Measurements from ENCODE around the gene PITPNC1. TPM values are rescaled to one million over a fixed set of nuclear protein-coding genes. Genes with fewer than 3 reads are reported as not detected.

The PITPNC1 gene
- total RNA-seq, 1 experiment from 2014 or later = 35.5 TPM

GRCh38 chr17:67570797-67571196, 193.7 kb downstream of the PITPNC1 start:
- intact Hi-C loops (cut with micrococcal nuclease; ENCODE audit: unreplicated experiment) = no loop called here

GRCh38 chr17:67571478-67571877, 194.4 kb downstream of the PITPNC1 start:
- no peaks in the 10 kb centered on the region for H3K4me1 ChIP-seq (ENCODE audit: insufficient read depth, low read length, poor library complexity, severe bottlenecking)
- no peak overlapping the region for H3K4me3 ChIP-seq (ENCODE audit: low read depth, low read length, poor library complexity, severe bottlenecking)
- H3K9me3 ChIP-seq (ENCODE audit: low read depth, low read length, poor library complexity, severe bottlenecking) = no peaks in the 10 kb centered on the region
- no peak for TF ChIP-seq CTCF (conservative IDR thresholded peaks at IDR 0.05; ENCODE audit: low read depth, low read length)
- TF ChIP-seq EZH2 (IDR thresholded peaks at IDR 0.05; ENCODE audit: borderline replicate concordance, low read depth, low read length, poor library complexity, severe bottlenecking) = no peak
- intact Hi-C loops (cut with micrococcal nuclease; ENCODE audit: unreplicated experiment) = no loop called here
- BruUV-seq (replicated peaks) = no TSS peak
- H3K27ac ChIP-seq (ENCODE audit: low read depth, low read length, poor library complexity, severe bottlenecking) = no peak overlapping the region
- no peaks in the 10 kb centered on the region for H3K27me3 ChIP-seq (replicated peaks; ENCODE audit: insufficient read depth, low read depth, low read length, poor library complexity)
- DNase-seq (ENCODE audit: low spot score) = no peak
- POLR2A ChIA-PET (ENCODE audit: low non-redundant PET) = no interaction called here
- CTCF ChIA-PET = no interaction called here
- no peaks in the 10 kb centered on the region for H3K36me3 ChIP-seq (ENCODE audit: insufficient read depth, low read length, poor library complexity, severe bottlenecking)

More at GRCh38 chr17:67570797-67571196, 193.7 kb downstream of the PITPNC1 start:
- H3K36me3 ChIP-seq (ENCODE audit: insufficient read depth, low read length, poor library complexity, severe bottlenecking) = no peaks in the 10 kb centered on the region
- H3K27me3 ChIP-seq (replicated peaks; ENCODE audit: insufficient read depth, low read depth, low read length, poor library complexity) = no peaks in the 10 kb centered on the region
- BruUV-seq (replicated peaks) = no TSS peak
- no peak for DNase-seq (ENCODE audit: low spot score)
- ChIA-PET CTCF (no interaction called here), POLR2A (ENCODE audit: low non-redundant PET) (no interaction called here)
- no peak overlapping the region for H3K4me3 ChIP-seq (ENCODE audit: low read depth, low read length, poor library complexity, severe bottlenecking)
- no peak for TF ChIP-seq CTCF (conservative IDR thresholded peaks at IDR 0.05; ENCODE audit: low read depth, low read length)
- TF ChIP-seq EZH2 (IDR thresholded peaks at IDR 0.05; ENCODE audit: borderline replicate concordance, low read depth, low read length, poor library complexity, severe bottlenecking) = no peak
- no peak overlapping the region for H3K27ac ChIP-seq (ENCODE audit: low read depth, low read length, poor library complexity, severe bottlenecking)
- no peaks in the 10 kb centered on the region for H3K9me3 ChIP-seq (ENCODE audit: low read depth, low read length, poor library complexity, severe bottlenecking)
- H3K4me1 ChIP-seq (ENCODE audit: insufficient read depth, low read length, poor library complexity, severe bottlenecking) = no peaks in the 10 kb centered on the region

- Histone ChIP-seq H3K27me3 (replicated peaks; ENCODE audit: insufficient read depth, low read depth, low read length, poor library complexity) (no peaks in the 10 kb centered on the region), H3K36me3 (ENCODE audit: insufficient read depth, low read length, poor library complexity, severe bottlenecking) (no peaks in the 10 kb centered on the region), H3K27ac (ENCODE audit: low read depth, low read length, poor library complexity, severe bottlenecking) (no peak overlapping the region), H3K9me3 (ENCODE audit: low read depth, low read length, poor library complexity, severe bottlenecking) (no peaks in the 10 kb centered on the region), H3K4me1 (ENCODE audit: insufficient read depth, low read length, poor library complexity, severe bottlenecking) (no peaks in the 10 kb centered on the region), H3K4me3 (ENCODE audit: low read depth, low read length, poor library complexity, severe bottlenecking) (no peak overlapping the region)
- POLR2A ChIA-PET (ENCODE audit: low non-redundant PET) = no interaction called here
- CTCF ChIA-PET = no interaction called here
- BruUV-seq (replicated peaks) = no TSS peak
- DNase-seq (ENCODE audit: low spot score) = no peak
- intact Hi-C loops (cut with micrococcal nuclease; ENCODE audit: unreplicated experiment) = no loop called here
- TF ChIP-seq EZH2 (IDR thresholded peaks at IDR 0.05; ENCODE audit: borderline replicate concordance, low read depth, low read length, poor library complexity, severe bottlenecking) (no peak), CTCF (conservative IDR thresholded peaks at IDR 0.05; ENCODE audit: low read depth, low read length) (no peak)
These were observed 197.0 kb downstream of the PITPNC1 start for GRCh38 chr17:67573987-67574657.

Data from A673 (cell line).